Left cardiac atrium (tissue), 4 donors: ENCODE data around the gene CLDND2. TPM values are rescaled to one million over a fixed set of nuclear protein-coding genes. Genes with fewer than 3 reads are reported as not detected.

ENCODE experiments used
- ATAC-seq, 2 donors: fragments of 200-7000 bp; cut with Tn5 transposase; one replicate each; pipeline ENCODE4 v1.9.1; 2020; ENCODE audit warnings: mild to moderate bottlenecking in 2 of 2, moderate library complexity in 2 of 2
- DNase-seq: peaks from one replicate; pipeline ENCODE4 v3.0.0-alpha.2; 2020
- intact Hi-C, 2 donors: fragments of 100-400 bp; cut with DNase I; formaldehyde crosslinking; loops; one replicate each; pipeline versions ENCODE4 v1.14.1 to v1.15.1; 2022 to 2023
- total RNA-seq, 2 donors: library from RNA; stranded (reverse); fragmentation: NEBNext Ultra II Directional; extraction: Animal tissue kit (Norgen Biotek cat#: 25700); gene quantifications; one replicate each; pipeline ENCODE4 v1.2.1, GENCODE V29; 2021
- donor health status: DM: no; HTN: yes; CAD: no.
- donor health status: DM: no; HTN: yes; CAD: no; lungs with severe emphysema.
- donor health status: DM: yes; HTN: yes; CAD: no.
- donor health status: Dilated cardiomyopathy.

The CLDND2 gene
- total RNA-seq, 2 donors from 2014 or later, result 1.3 to 2.5 TPM

DNA sequence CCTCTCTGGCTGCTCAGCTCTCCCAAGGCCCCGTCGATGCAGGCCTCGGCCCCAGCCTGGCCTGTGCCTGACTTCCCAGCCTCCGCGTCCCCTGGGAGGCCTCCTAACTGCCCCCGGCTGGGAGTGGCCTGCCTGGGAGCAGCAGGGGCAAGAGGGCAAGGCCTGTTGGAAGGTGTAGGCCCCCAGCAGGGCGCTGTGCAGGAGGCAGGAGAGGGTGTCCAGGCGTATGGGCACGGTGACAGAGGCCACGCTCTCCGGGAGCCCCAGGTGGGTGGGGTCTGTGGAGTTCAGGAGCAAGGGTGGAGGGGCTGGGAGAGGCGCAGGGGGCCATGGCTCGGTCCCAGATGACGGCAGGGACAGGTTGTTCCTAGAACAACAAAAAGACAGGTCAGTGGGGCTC is 20.3 kb upstream of the CLDND2 start:
- no peak for DNase-seq
- intact Hi-C loops, result no loop called here
- no peak for ATAC-seq

DNA sequence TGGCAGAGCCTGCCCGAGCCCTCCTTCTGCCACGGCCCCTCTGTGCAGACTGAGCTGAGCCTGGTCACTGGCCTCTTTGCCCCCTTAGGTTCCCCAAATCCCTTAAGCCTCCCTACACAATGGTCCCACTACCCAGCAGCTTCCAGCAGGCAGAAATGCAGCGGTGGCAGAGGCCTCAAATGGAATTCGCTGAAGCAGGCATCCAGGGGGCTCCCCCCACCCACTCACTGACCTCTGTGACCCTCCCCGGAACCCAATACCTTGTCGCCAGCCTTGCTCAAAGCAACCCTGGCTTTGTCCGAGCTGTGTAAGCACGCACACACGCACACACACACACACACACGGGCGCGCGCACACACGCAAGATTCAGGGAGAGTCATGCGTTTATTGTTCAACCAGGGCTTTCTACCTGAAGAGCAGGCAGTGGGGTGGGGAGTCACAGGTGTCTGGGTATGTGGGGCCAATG is 19.2 kb upstream of the CLDND2 start, which contains the start of gene LIM2:
LIM2 (minus strand) TSS at position 51 of the 466 bp plus-strand sequence. CDS start 531 bp downstream, outside the sequence.
- intact Hi-C loops, result no loop called here
- ATAC-seq (no peak), DNase-seq (no peak)

DNA sequence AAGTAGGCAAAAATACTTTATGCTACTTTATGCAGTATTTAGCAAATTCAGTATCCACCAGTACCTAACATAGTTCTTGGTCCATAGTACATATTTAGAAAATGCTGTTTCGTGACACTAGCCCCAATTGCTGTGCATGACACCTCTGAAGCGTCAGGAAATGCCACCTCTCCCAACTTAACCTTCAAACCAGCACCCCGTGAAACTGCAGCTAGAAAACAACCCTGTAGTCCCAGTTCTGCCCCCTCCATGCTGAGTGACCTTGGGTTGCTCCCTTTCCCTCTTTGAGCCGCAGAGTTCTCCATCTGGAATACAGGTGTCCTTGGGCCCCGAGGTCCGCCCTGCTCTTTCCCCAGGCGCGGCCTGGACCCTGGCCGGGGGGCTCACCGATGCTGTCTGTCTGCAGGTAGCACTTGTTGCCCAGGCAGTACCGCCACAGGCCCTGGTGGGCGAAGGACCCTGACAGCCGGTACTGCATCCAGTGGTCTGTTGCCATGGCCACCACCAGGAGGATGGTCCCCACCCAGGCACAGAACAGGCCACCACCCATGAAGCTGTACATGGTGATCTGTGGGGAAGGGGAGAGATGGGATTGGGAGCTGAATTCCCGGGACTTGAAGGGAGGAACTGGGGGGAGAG is 18.2 kb upstream of the CLDND2 start:
- DNase-seq (no peak), ATAC-seq (no peak)
- intact Hi-C loops, result no loop called here

DNA sequence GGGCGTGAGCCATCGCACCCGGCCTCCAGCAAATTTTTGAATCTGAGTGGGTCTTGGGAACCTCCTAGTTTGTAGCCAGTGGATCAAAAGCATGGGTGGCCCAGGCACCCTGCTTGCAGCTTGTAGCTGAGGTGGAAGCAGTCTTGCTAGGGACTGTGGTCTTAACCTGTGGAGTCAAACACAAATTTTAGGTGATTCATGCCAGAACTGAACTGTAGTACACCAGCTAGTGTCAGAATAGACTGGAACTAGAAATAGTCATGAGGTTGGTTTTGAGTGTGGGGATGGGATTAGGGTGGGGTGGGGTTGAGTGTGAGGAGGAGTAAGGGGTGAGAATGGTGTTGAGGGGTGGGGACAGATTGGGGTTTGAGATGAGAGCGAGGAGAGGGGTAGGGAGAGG is 13.2 kb upstream of the CLDND2 start:
- ATAC-seq (no peak), DNase-seq (no peak)
- intact Hi-C loops, result no loop called here

DNA sequence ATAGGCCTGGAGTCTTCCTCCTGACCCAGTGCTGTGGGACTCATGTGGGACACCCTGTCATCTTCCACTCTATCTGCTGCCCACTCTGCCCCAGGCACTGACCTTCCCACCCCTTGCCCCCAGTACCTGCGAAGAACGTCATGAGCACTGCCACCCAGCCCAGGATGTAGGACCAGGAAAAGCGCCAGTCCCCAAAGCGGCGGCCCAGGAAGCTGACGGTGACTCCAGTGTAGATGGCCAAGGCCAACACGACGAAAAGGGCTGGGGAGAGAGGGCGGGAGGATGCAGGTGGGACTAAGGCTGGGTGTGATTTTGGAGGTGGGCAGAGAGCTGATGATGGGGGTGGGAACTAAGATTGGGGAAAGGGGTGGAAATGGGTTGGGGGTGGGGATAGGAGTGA is 11.6 kb upstream of the CLDND2 start:
- DNase-seq, result no peak
- intact Hi-C loops, result no loop called here
- ATAC-seq, result no peak

DNA sequence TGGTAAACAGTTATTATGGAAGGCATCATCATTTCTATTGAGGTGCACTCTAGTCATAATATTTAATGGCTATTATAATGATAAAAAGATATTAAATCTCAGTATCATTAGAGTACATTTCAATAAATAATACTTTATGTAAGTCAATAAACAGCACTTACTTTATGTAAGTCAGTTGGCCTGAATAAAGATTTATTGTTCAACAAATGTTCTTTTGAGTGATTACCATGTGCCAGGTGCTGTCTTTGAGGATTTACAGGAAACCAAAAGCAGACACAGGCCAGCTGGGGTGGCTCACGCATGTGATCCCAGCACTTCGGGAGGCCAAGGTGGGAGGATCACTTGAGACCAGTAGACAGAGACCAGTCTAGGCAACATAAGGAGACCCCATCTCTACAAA is 8.6 kb upstream of the CLDND2 start:
- DNase-seq, result no peak
- intact Hi-C loops, result no loop called here
- ATAC-seq, result no peak

DNA sequence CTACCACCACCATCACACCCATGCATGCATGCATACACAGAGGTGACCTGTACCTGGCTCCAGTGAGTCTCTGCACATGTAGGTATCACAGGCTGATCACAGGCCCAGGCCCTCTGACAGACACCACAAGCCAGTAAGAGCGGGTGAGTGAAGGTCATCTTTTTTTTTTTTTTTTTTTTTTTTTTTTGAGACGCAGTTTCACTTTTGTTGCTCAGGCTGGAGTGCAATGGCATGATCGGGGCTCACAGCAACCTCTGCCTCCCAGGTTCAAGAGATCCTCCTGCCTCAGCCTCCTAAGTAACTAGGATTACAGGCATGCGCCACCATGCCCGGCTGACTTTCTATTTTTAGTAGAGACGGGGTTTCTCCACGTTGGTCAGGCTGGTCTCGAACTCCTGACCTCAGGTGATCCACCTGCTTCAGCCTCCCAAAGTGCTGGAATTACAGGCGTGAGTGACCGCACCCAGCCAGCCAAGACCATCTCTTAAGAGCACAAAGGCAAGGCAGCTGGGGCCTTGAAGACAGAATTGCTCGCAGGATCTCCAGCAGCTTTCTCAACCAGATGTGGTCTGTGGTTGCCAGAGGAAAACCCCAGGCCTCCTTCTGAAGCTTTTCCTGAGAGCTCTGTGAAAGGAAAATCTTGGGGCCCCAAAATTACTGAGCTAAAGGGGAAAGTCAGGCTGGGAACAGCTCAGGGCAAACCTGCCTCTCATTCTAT is 6.9 kb upstream of the CLDND2 start:
- intact Hi-C loops, result no loop called here
- no peak for DNase-seq
- no peak for ATAC-seq

DNA sequence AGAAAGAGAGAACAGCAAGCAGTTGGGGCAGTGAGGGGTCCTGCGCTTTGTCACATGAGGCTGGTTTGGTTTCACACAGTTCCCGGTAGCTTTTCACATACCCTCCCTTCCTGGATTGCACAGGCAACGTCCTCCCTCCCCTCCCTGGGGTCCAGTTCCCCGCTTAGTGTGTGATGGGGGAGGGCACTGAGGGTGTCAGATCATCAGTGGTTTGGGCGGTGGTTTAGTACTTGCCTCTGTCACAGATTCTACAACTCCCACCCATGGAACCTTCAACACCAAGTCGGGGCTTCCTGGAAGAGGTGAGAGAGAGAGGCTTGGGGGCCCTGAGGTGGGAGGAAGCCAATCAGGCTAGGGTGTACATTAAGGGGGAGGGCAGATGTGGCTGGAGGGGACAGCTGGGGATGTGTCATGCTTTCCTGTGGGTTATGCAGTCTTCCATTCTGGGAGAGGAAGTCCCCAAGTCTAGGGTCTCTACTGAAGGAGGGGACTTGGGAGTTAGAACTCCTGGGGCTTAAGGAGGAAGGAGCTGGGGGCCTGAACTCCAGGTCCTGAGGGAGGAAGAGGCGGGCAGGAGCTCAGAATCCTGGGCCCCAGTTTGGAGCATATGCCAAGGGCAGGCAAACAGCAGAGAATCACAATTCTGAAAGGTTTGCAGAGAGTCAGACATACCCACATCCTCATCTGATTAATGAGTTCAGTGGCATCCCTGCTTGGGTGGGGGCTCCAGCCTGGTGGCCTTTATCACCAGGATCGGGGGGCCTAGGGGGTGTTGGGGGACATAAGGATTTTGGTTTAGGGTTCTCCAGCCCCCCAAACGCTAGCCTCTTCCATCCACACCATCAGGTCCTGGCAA is 4.1 kb upstream of the CLDND2 start, which contains the start of gene NKG7:
NKG7 (minus strand) TSS at position 6 of the 856 bp plus-strand sequence. CDS start 119 bp downstream, outside the sequence.
- intact Hi-C loops, result no loop called here
- DNase-seq, result no peak
- ATAC-seq, result peak in 1 of 2 donors; percentile 17

DNA sequence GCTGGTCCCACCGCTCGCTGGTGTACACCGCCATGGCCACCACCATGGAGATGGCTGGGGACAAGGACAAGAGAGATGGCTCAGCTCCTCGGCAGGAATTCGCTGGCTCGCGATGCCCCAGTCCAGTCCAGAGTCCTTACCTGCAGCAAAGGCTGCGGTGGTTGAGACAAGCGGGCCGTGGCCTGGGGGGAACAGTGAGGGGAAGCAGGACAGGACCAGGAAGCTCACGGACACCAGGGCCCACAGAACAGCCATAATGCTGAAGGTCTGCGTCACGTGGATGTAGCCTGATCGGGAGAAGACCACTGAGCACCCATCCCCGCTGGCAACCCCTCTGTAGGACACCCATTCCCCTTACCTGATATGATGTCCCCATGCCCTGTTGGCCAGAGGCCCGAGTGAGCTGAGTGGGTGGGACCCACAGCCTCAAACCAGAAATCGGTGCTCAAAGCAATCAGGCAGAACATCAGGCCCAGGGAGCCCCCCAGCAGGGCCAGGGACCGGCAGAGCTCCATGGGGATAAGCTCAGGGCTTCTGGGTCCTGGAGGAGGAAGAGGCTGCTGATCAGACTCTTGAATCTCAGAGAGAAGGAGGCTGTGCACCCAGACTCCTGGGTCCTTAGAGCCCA is 3.3 kb upstream of the CLDND2 start:
- ATAC-seq (no peak), DNase-seq (no peak)
- intact Hi-C loops, result no loop called here

DNA sequence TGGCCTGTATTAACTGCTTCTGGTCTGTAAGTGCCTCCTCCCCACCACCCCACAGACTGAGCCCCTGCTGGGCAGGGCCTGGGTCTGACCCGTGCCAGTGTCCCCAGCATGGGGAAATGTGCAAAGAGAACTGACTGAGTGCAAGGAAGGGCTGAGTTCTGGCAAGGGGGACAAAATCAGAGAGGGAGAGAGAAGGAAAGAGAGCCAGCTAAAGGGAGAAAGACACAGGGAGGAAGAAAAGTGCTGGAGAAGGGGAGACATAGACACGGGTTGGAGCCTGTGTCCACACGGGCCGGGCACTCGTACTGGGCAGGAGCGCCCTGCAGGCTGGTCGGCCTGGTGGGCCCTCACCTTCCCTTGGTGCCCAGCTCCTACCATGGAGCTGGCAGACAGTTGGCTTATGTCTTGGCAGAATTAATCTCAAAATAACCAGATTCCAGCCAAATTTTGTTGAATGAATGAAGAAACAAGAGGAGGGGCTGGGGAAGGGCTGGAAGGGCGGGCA is 2.4 kb upstream of the CLDND2 start:
- DNase-seq, result no peak
- ATAC-seq, result no peak
- intact Hi-C loops, result no loop called here

DNA sequence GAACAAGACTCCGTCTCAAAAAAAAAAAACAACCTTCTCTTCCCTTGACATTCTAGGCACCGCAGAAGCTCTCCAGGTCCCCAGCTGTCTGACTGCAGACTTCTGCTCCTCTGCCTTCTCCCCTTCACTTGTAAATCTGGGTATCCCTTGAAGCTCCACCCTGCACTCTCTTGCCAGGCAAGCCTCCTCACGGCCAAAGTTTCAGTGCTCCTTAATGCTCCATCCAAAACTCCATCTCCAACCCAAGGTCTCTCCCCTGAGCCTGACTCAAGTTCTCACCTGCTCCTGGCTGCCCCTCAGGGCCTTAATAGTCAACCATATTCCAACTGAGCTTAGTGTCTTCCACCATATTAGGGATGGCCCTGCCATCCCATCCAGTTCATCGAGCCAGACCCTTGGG is 1.4 kb upstream of the CLDND2 start:
- DNase-seq (no peak), ATAC-seq (no peak)
- intact Hi-C loops, result no loop called here

DNA sequence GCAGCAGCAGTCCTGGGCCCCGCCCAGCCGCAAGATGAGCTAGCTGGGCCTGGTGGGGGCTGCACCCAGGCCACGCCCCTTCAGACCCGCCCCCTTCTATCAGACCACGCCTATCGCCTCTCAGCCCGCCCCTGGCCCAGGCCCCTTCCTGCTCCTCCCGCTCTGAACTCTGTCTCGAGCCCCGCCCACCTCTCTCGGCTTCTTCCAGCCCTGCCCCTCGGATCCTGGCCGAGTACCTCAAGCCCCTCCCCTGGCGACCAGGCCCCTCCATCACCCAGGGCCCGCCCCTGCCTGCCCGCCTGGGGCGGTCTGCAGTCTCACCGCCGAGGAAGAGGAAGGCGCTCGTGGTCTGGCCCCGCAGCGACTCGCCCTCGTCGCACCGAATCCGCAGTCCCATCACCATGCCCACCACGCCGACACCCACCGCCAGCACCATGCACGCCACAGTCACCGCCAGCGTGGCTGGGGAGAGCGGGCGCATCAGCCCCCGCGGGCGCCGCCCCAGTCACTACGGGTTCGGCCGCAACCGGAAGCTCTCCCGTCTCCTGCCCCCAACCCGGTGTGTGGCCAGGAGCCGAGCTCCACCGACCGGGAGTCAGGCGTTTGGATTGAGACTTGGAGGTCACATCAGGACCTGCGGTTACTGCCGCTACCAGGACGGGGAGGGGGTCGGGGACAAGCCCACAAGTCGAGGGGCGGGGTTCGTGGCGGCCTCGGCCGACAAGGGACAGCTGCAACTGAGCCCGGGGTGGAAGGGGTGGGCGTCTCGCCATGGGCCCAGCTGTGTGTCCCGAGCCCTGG is 1.0 kb downstream of the CLDND2 start:
- DNase-seq (peak; percentile 99), ATAC-seq (peak; percentile 91 to 93)
- intact Hi-C loops, result loop anchor here in 1 of 2 donors (2.0 kb wide), 1 partner anchor 29 kb away; no protein-coding TSS in a partner anchor

DNA sequence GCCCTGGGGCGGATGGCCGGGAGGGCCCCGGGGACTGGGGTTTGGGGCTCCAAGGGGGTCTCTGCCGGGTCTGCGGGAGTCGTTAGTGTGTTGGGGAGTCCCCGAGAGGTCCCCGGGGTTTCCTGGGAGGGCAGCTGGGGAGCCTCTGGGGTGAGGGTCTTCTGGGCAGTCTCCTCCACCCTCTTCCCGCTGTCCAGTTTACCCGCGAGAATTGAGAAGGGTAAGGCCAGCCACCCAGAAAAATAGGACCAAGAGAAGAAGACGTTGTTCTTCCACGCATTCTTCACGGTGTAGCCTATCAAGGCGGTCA is 1.6 kb downstream of the CLDND2 start:
- DNase-seq, result no peak
- ATAC-seq, result no peak
- intact Hi-C loops, result loop anchor here in 1 of 2 donors (2.0 kb wide), 1 partner anchor 28 kb away; no protein-coding TSS in a partner anchor

DNA sequence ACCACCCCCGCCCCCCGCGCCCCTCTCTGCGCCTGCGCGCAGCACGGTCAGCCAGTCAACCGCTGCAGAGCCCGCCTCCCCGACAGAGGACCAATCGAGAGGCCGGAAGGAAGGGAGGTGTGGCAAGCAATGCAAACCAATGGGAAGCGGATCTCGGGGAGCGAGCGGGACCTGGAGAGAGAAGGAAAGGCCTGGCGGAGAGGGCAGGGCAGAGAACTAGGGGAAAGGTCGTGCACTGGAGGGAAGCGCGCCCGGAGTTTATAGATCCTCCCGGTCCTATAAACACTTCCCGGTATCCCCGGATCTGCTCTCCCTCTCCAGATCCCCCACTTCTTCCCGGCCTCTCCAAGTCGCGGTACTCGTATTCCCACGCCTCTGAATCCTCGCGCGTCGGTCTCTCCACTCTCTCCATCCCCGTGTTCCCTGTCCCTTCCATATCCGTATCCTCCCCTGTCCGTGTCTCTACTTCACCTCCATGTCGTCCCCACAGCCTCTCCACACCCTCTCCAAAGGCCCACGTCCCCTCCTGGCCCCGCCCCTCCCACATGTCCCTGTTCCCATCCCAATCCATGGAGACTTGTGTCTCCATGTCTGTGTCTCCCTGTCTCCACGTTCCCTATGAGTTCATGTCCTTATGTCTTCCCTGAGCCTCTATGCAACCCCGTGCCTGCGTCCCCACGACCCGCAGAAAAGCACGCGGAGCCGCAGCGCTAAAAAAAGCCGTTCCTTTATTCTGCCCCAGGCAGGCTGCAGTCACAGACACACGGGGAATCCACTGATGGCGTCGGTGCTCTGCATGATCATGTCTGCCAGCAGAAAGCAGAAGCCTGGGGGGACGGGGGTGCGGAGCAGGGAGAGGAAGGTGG is 2.2 kb downstream of the CLDND2 start:
- DNase-seq (peak; percentile 99), ATAC-seq (peak; percentile 79 to 85)
- intact Hi-C loops, result loop anchor here in 1 of 2 donors (2.0 kb wide), 1 partner anchor 28 kb away; no protein-coding TSS in a partner anchor

DNA sequence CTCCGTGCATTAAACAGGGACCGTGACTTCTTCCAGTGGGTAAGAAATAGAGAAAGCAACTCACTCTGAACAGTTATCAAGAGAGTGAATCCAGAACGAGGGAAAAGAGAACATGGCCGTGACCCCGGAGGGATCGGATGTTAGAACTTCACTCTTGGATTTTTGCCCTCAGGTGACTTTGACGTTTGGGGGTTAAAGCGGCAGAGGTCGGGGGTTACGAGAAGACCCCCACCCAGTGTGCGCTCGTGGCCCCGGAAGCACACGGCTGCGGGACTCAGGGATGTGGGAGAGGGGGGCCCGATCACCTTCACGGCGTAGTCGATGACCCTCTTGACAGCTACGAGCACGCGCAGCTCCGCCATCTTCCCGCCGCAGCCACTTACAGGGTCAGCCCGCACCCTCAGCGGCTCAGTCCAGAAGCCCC is 2.8 kb downstream of the CLDND2 start, which contains the start of gene ETFB:
ETFB (minus strand) TSS at position 424 of the 424 bp plus-strand sequence; CDS start at position 362, 62 bp downstream.
- no peak for ATAC-seq
- intact Hi-C loops, result loop anchor here in 1 of 2 donors (2.0 kb wide), 1 partner anchor 27 kb away; no protein-coding TSS in a partner anchor
- no peak for DNase-seq

DNA sequence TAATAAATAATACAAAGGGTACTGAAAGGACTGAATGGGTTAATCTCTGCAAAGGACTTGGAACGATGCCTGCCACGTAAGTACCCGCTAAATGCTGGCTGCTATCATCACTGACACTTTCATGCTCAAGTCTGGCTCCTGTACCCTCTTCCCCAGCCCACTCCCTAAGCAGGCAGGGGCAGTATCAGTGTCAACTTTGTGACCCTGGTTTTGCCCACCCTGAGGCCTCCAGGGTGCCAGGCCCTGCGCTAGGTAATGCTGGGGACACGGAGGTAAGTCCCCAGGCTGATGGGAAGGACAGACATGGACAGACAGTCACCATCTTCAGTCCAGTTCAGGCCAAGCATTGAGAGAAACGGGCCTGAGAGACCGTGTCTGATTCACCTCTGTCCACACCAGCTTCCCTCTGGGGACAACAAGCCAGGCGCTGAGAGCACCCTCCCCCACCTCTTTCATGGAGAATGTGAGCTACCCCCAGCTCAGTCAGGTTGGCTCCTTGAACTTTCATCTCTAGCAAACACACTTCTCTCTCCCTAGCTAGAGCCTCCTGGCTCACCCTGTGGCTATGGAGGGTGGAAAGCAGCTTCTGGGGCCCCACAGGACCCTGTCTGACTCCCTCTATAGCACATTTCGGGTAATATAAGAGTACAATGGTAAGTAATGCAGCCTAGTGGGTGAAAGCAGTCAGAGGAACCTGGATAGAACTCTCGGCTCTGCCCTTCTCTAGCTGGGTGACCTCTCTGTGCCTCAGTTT is 3.4 kb downstream of the CLDND2 start:
- intact Hi-C loops, result no loop called here
- peak; percentile 38 for DNase-seq

More for the DNA sequence above, 3.4 kb downstream of the CLDND2 start:
- ATAC-seq, result no peak
